Panc1 (cell line): ENCODE measurements around the gene PPM1B. TPM values are rescaled to one million over a fixed set of nuclear protein-coding genes. Genes with fewer than 3 reads are reported as not detected.

Experiments used
- ATAC-seq: fragments of 200-7000 bp; cut with Tn5 transposase; 2 replicates; pipeline ENCODE4 v1.9.1; 2020; ENCODE audit warnings: mild to moderate bottlenecking, moderate library complexity
- BruUV-seq: library from RNA; stranded (reverse); fragments of 400-500 nt; replicated peaks from 2 replicates; lab custom pipeline; 2021; lab: Mats Ljungman, UMichigan
- CTCF ChIA-PET: fragments of 300-600 bp; sonication (Branson Sonifier 250); formaldehyde crosslinking; loops from one replicate; lab custom pipeline; 2022; ENCODE audit warnings: antibody characterized with exemption; lab: Charles Lee
- POLR2A ChIA-PET: fragments of 300-600 bp; sonication (Branson Sonifier 250); formaldehyde crosslinking; loops from one replicate; lab custom pipeline; 2022; ENCODE audit warnings: antibody characterized with exemption; lab: Charles Lee
- DNase-seq: peaks from one replicate; pipeline ENCODE4 v3.0.0-alpha.2; 2010; ENCODE audit warnings: low read depth, low spot score
- H3K27ac ChIP-seq: 2 replicates; pipeline ENCODE4 v1.5.1; 2011; ENCODE audit warnings: mild to moderate bottlenecking, low read length, inconsistent platforms
- H3K27me3 ChIP-seq: fragments of 200-500 bp; sonication (Bioruptor generic); 2 replicates; pipeline ENCODE4 v1.6.0; 2014; ENCODE audit warnings: low read length, inconsistent platforms; ENCODE audit not compliant: control insufficient read depth, insufficient read depth
- H3K36me3 ChIP-seq: fragments of 200-500 bp; sonication (Bioruptor generic); 2 replicates; pipeline ENCODE4 v1.5.1; 2014; ENCODE audit warnings: inconsistent platforms, mild to moderate bottlenecking, low read length, moderate library complexity; ENCODE audit not compliant: control insufficient read depth, insufficient read depth
- H3K4me1 ChIP-seq: 2 replicates; pipeline ENCODE4 v1.5.1; 2011; ENCODE audit warnings: inconsistent platforms, mild to moderate bottlenecking, low read length, moderate library complexity; ENCODE audit not compliant: control insufficient read depth, insufficient read depth
- H3K4me3 ChIP-seq, 2 experiments: 2 replicates each; pipeline ENCODE4 v1.5.1; 2011 to 2012; ENCODE audit warnings: low read depth in 2 of 2, low read length in 2 of 2, mild to moderate bottlenecking in 2 of 2, inconsistent platforms in 1 of 2, moderate library complexity in 1 of 2
- H3K9me3 ChIP-seq: fragments of 200-500 bp; sonication (Bioruptor generic); 2 replicates; pipeline ENCODE4 v1.5.1; 2014; ENCODE audit warnings: low read depth, mild to moderate bottlenecking, inconsistent platforms, low read length, moderate library complexity; ENCODE audit not compliant: control insufficient read depth, insufficient read depth
- CTCF ChIP-seq: fragments of 450-650 bp; IDR thresholded peaks from 2 replicates; pipeline ENCODE4 v1.5.1; 2017; ENCODE audit warnings: mild to moderate bottlenecking
- POLR2AphosphoS5 ChIP-seq: IDR thresholded peaks from 2 replicates; pipeline ENCODE4 v1.6.1; 2012; ENCODE audit warnings: mild to moderate bottlenecking, low read depth, low read length, moderate library complexity
- REST ChIP-seq, 2 experiments: IDR thresholded peaks; 2 replicates each; pipeline ENCODE4 v1.6.1; 2011 to 2012; ENCODE audit warnings: low read depth in 2 of 2, control low read depth in 1 of 2, low read length in 1 of 2, mild to moderate bottlenecking in 1 of 2, moderate library complexity in 1 of 2; ENCODE audit not compliant: insufficient read depth in 1 of 2
- SIN3A ChIP-seq: IDR thresholded peaks from 2 replicates; pipeline ENCODE4 v1.6.1; 2012; ENCODE audit warnings: low read depth, mild to moderate bottlenecking, low read length, moderate library complexity, borderline replicate concordance; ENCODE audit not compliant: insufficient read depth
- TCF7L2 ChIP-seq: IDR thresholded peaks from 2 replicates; pipeline ENCODE4 v1.6.1; 2011; ENCODE audit warnings: mild to moderate bottlenecking, low read depth, low read length, inconsistent platforms
- in situ Hi-C: cut with HindIII; loops from 2 replicates; pipeline ENCODE4 v1.10.0; 2016; ENCODE audit warnings: low sequenced_read_pairs, low pct_unique_long_range_greater_than_20kb
- intact Hi-C: fragments of 100-400 bp; cut with micrococcal nuclease; formaldehyde crosslinking; loops from one replicate; pipeline ENCODE4 v1.10.0; 2022; ENCODE audit not compliant: unreplicated experiment
- total RNA-seq: library from RNA; stranded (reverse); gene quantifications from one replicate; pipeline ENCODE4 v1.2.1, GENCODE V29; 2021; ENCODE audit not compliant: unreplicated experiment

The PPM1B gene
- total RNA-seq, 1 experiment from 2014 or later: 36.0 TPM

GRCh38 chr2:44195714-44196113, 27.0 kb downstream of the PPM1B start:
- TF ChIP-seq REST (IDR thresholded peaks at IDR 0.05; ENCODE audit: insufficient read depth in 1 of 2, low read depth in 2 of 2, low read length in 1 of 2) (no peak), POLR2AphosphoS5 (no peak), SIN3A (no peak), CTCF (no peak), TCF7L2 (no peak)
- no TSS peak for BruUV-seq
- ChIA-PET CTCF (no interaction called here), POLR2A (no interaction called here)
- Histone ChIP-seq H3K27ac (no peak overlapping the region), H3K4me1 (no peaks in the 10 kb centered on the region), H3K4me3 (no peak overlapping the region), H3K9me3 (no peaks in the 10 kb centered on the region), H3K36me3 (no peaks in the 10 kb centered on the region), H3K27me3 (no peaks in the 10 kb centered on the region)
- in situ Hi-C loops: no loop called here
- intact Hi-C loops: no loop called here
- no peak for DNase-seq
- ATAC-seq: no peak

- no peak overlapping the region for H3K27ac ChIP-seq
- TF ChIP-seq CTCF: no peak
- TF ChIP-seq SIN3A: no peak
- no peak for TF ChIP-seq POLR2AphosphoS5
- no peak for TF ChIP-seq TCF7L2
- no peak for TF ChIP-seq REST (IDR thresholded peaks at IDR 0.05; ENCODE audit: insufficient read depth in 1 of 2, low read depth in 2 of 2, low read length in 1 of 2)
- intact Hi-C loops (no loop called here), in situ Hi-C loops (no loop called here)
- CTCF ChIA-PET: no interaction called here
- ATAC-seq (no peak), DNase-seq (no peak)
- H3K9me3 ChIP-seq: no peaks in the 10 kb centered on the region
- H3K4me1 ChIP-seq: no peaks in the 10 kb centered on the region
- H3K27me3 ChIP-seq: no peaks in the 10 kb centered on the region
- no peaks in the 10 kb centered on the region for H3K36me3 ChIP-seq
- no peak overlapping the region for H3K4me3 ChIP-seq
- POLR2A ChIA-PET: no interaction called here
- BruUV-seq: no TSS peak
These were observed 29.1 kb downstream of the PPM1B start for GRCh38 chr2:44197816-44198215.
